Uterus (tissue), 2 donors: ENCODE measurements around the gene IFITM10.

Experiments used
- POLR2A ChIP-seq, 2 donors: fragments of 450-650 bp; IDR thresholded peaks; one replicate each; pipeline ENCODE4 v1.6.1; 2016; ENCODE audit warnings: antibody characterized with exemption in 2 of 2, mild to moderate bottlenecking in 1 of 2, moderate library complexity in 1 of 2
- TF ChIP-seq, protein P1 (sequence below), 4 experiments: fragments of 200-600 bp in 2 of 4; fragments of 450-650 bp in 2 of 4; sonication (generic) in 2 of 4; IDR thresholded peaks; one replicate each; pipeline ENCODE4 v1.5.1; 2016 to 2019; ENCODE audit warnings: antibody characterized with exemption in 4 of 4, mild to moderate bottlenecking in 2 of 4, moderate library complexity in 1 of 4

DNA sequence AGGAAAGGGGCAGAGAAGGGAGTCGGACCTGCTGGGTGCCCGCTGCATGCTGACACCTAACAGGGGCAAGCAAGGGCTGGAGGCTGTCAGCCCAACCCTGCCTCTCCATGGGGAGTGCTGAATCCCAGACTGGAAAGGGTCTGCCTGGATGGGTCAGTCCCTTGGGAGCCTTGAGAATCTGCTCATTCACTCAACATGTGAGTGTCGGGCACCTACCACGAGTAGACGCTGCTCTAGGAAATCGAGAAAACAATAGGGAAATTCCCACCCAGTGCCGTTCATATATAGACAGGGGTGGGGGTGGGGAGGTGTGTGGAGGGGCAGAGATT is 17.7 kb upstream of the IFITM10 start:
- no peak for TF ChIP-seq POLR2A (IDR thresholded peaks at IDR 0.05)
- TF ChIP-seq, protein P1, sequence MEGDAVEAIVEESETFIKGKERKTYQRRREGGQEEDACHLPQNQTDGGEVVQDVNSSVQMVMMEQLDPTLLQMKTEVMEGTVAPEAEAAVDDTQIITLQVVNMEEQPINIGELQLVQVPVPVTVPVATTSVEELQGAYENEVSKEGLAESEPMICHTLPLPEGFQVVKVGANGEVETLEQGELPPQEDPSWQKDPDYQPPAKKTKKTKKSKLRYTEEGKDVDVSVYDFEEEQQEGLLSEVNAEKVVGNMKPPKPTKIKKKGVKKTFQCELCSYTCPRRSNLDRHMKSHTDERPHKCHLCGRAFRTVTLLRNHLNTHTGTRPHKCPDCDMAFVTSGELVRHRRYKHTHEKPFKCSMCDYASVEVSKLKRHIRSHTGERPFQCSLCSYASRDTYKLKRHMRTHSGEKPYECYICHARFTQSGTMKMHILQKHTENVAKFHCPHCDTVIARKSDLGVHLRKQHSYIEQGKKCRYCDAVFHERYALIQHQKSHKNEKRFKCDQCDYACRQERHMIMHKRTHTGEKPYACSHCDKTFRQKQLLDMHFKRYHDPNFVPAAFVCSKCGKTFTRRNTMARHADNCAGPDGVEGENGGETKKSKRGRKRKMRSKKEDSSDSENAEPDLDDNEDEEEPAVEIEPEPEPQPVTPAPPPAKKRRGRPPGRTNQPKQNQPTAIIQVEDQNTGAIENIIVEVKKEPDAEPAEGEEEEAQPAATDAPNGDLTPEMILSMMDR (IDR thresholded peaks at IDR 0.05) = no peak
